ENCODE results near the gene CCDC28B. TPM values are rescaled to one million over a fixed set of nuclear protein-coding genes. Genes with fewer than 3 reads are reported as not detected.

The CCDC28B gene
- total RNA-seq (12.0 and 15.3 TPM in 2 replicates), polyA plus RNA-seq (14.8 and 19.1 TPM in 2 replicates), polyA minus RNA-seq (8.3 and 10.1 TPM in 2 replicates), Bru-seq, nascent RNA (percentile 37 among the genes with signal in this experiment), BruChase-seq, experiment 1, labeled RNA remaining after a 6-hour chase (percentile 60 among the genes with signal in this experiment), BruChase-seq, experiment 2, labeled RNA remaining after a 2-hour chase (percentile 43 among the genes with signal in this experiment)
- polyA plus RNA-seq (2011; cell fraction: cytosol; rRNA removed): 15.1 and 21.3 TPM in 2 replicates
- polyA plus RNA-seq (2011; cell fraction: nucleus; rRNA removed): 7.9 and 8.0 TPM in 2 replicates
- 13.4 and 15.7 TPM in 2 replicates for polyA plus RNA-seq (2012)
- not detected for polyA minus RNA-seq (2011; cell fraction: cytosol; rRNA and poly(A)+ RNA removed)
- 1.1 and 3.2 TPM in 2 replicates for polyA minus RNA-seq (2011; cell fraction: nucleus; rRNA and poly(A)+ RNA removed)
- long read RNA-seq, transcript CCDC28B-201 (6 exons, 1,089 nt): major isoform, 46 of 66 reads
- long read RNA-seq, partial matches to known transcripts: 7 of 66 reads
- long read RNA-seq, other reads (novel, unspliced or antisense): 12 of 66 reads

DNA sequence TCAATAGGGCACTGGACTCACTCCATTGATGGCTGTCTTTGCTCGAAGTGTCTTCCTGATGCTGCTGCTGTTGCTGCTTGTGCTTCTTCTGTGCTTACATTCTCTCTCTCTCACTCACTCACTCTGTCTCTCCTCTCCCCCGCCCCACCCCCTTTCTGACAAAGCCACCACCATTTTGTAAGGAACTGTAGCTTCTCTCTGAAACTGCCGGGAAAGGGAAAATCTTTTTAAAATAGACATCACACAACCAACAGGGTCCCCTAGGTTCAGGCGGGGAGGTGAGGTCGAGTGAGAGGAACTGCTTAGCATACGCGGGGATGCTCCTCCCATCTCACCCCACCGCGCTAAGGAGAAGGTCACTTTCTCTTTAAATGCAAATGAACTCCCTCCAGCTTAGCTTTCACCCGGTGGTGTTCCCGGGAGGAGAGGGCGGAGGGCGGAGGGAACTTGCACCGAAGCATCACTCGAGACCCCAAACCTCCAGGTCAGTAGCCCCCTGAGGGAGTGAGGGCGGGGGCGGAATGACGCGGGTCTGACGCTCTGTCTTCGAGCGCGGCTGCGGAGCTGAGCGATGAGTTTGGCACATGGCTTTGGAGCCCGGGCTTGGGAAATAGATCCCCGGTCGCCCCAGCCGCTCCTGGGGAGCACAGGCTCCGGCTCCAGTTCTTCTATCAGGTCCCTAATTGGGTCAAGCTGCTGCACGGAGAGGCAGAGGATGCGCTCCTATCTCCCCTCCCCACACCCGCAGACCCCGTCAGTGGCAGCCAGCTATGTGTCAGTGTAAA is at the start of gene CCDC28B:
Gene CCDC28B (plus strand): TSS at position 370 of the 785 bp plus-strand sequence. CDS start 1,341 bp downstream, outside the sequence.
- dilution Hi-C loops (cut with MboI; ENCODE audit: extremely low pct_ligation_motif_present, low sequenced_read_pairs): no loop called here
- Histone ChIP-seq H3K79me2 (ENCODE audit: control insufficient read depth, insufficient read depth, low read length) (no peaks in the 10 kb centered on the region), H3K9me3 (replicated peaks; ENCODE audit: control insufficient read depth, insufficient read depth, low read length) (no peaks in the 10 kb centered on the region), H3K27me3 (ENCODE audit: control insufficient read depth in 2 of 2, insufficient read depth in 2 of 2, low read length in 2 of 2) (no peaks in the 10 kb centered on the region), H3K36me3 (ENCODE audit: control insufficient read depth in 2 of 2, extremely low read depth in 1 of 2, insufficient read depth in 2 of 2, low read length in 2 of 2) (peaks cover 7 to 14% of the 10 kb centered on the region in 2 experiments), H2AFZ (ENCODE audit: low read depth, low read length) (peak within 1 kb of the TSS; percentile 79), H3K9ac (replicated peaks; ENCODE audit: extremely low read depth, insufficient read depth, low read length) (peak within 1 kb of the TSS; percentile 71), H3K9me1 (replicated peaks; ENCODE audit: control insufficient read depth, extremely low read depth, insufficient read depth, low read length) (no peaks in the 10 kb centered on the region), H3K27ac (ENCODE audit: insufficient read depth, low read depth, low read length) (peak within 1 kb of the TSS; percentile 54), H3K4me2 (ENCODE audit: insufficient read depth, low read length) (peak within 1 kb of the TSS; percentile 54), H4K20me1 (replicated peaks; ENCODE audit: control insufficient read depth, extremely low read depth, insufficient read depth, low read length) (no peaks in the 10 kb centered on the region), H3K4me1 (ENCODE audit: control insufficient read depth, extremely low read depth, insufficient read depth, low read length) (peaks cover 19% of the 10 kb centered on the region), H3K4me3 (replicated peaks in 1 of 3; ENCODE audit: insufficient read depth in 1 of 3, low read depth in 1 of 3, low read length in 3 of 3) (peak within 1 kb of the TSS; percentile 49 to 60 (median 56))
- ChIA-PET CTCF (interaction anchor here (0.6 to 3.0 kb wide), 7 partner anchors 8 to 213 kb away, joined by 3 to 13 read pairs (median 3); partner anchors contain the start of genes DCDC2B, KPNA6 and MARCKSL1), POLR2A (interaction anchor here (0.7 to 0.8 kb wide), 3 partner anchors 10 to 136 kb away, joined by 4 to 6 read pairs (median 4); partner anchors contain the start of gene MARCKSL1)
- BruUV-seq (replicated peaks): no TSS peak
- intact Hi-C loops (cut with micrococcal nuclease): loop anchor here (2.0 kb wide), 1 partner anchor 20 kb away; no protein-coding TSS in a partner anchor
- peak; percentile 66 for DNase-seq (ENCODE audit: low read depth, low spot score)
- no peak for TF ChIP-seq GATA2 (IDR thresholded peaks at IDR 0.05; ENCODE audit: insufficient read depth, insufficient read length, low read depth, low read length)
- no peak for TF ChIP-seq JUN (IDR thresholded peaks at IDR 0.05; ENCODE audit: borderline replicate concordance, insufficient read depth, insufficient read length, low read depth)
- TF ChIP-seq MYC (IDR thresholded peaks at IDR 0.05; ENCODE audit: low read depth, low read length): no peak
- TF ChIP-seq POLR2AphosphoS5 (IDR thresholded peaks at IDR 0.05; ENCODE audit: insufficient read depth, low read depth, low read length): no peak
- TF ChIP-seq, protein P1, sequence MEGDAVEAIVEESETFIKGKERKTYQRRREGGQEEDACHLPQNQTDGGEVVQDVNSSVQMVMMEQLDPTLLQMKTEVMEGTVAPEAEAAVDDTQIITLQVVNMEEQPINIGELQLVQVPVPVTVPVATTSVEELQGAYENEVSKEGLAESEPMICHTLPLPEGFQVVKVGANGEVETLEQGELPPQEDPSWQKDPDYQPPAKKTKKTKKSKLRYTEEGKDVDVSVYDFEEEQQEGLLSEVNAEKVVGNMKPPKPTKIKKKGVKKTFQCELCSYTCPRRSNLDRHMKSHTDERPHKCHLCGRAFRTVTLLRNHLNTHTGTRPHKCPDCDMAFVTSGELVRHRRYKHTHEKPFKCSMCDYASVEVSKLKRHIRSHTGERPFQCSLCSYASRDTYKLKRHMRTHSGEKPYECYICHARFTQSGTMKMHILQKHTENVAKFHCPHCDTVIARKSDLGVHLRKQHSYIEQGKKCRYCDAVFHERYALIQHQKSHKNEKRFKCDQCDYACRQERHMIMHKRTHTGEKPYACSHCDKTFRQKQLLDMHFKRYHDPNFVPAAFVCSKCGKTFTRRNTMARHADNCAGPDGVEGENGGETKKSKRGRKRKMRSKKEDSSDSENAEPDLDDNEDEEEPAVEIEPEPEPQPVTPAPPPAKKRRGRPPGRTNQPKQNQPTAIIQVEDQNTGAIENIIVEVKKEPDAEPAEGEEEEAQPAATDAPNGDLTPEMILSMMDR (IDR thresholded peaks at IDR 0.05; ENCODE audit: extremely low read depth in 1 of 2, insufficient read depth in 1 of 2, low read depth in 1 of 2, low read length in 2 of 2): no peak
- no peak for TF ChIP-seq FOS (IDR thresholded peaks at IDR 0.05; ENCODE audit: borderline replicate concordance, insufficient read depth, low read length)
- TF ChIP-seq EZH2 (IDR thresholded peaks at IDR 0.05; ENCODE audit: borderline replicate concordance, low read depth, low read length, severe bottlenecking): no peak
- TF ChIP-seq POLR2A (IDR thresholded peaks at IDR 0.05; ENCODE audit: low read depth, low read length): no peak
- TF ChIP-seq, protein P2, sequence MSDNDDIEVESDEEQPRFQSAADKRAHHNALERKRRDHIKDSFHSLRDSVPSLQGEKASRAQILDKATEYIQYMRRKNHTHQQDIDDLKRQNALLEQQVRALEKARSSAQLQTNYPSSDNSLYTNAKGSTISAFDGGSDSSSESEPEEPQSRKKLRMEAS (IDR thresholded peaks at IDR 0.05; ENCODE audit: insufficient read depth, insufficient read length): no peak
- peak; percentile 87 for FAIRE-seq
